GM23338 (cell line): ENCODE results near the gene CRNKL1. TPM values are rescaled to one million over a fixed set of nuclear protein-coding genes. Genes with fewer than 3 reads are reported as not detected.

Experiments used
- ATAC-seq: fragments of 200-7000 bp; cut with Tn5 transposase; 3 replicates; pipeline ENCODE4 v1.9.1; 2020
- DNase-seq: peaks from one replicate; pipeline ENCODE4 v3.0.0-alpha.2; 2015; ENCODE audit warnings: low spot score
- H2AFZ ChIP-seq: fragments of 200-600 bp; sonication (generic); 2 replicates; pipeline ENCODE4 v1.8.0; 2016; ENCODE audit warnings: antibody characterized with exemption, mild to moderate bottlenecking, moderate library complexity
- H3F3A ChIP-seq: fragments of 200-600 bp; sonication (generic); replicated peaks from 2 replicates; pipeline ENCODE4 v1.8.0; 2017; ENCODE audit warnings: antibody characterized with exemption, mixed run types, low read depth
- H3K27ac ChIP-seq: fragments of 200-600 bp; sonication (generic); 2 replicates; pipeline ENCODE4 v1.6.1; 2016; ENCODE audit warnings: low read depth
- H3K27me3 ChIP-seq: fragments of 200-600 bp; sonication (generic); 2 replicates; pipeline ENCODE4 v1.8.0; 2016; ENCODE audit warnings: mild to moderate bottlenecking, mixed run types, moderate library complexity; ENCODE audit not compliant: insufficient read depth
- H3K36me3 ChIP-seq: fragments of 200-600 bp; sonication (generic); 2 replicates; pipeline ENCODE4 v1.8.0; 2016; ENCODE audit warnings: mild to moderate bottlenecking; ENCODE audit not compliant: insufficient read depth
- H3K4me1 ChIP-seq: fragments of 200-600 bp; sonication (generic); 2 replicates; pipeline ENCODE4 v1.8.0; 2016; ENCODE audit warnings: mild to moderate bottlenecking, moderate library complexity; ENCODE audit not compliant: insufficient read depth
- H3K4me2 ChIP-seq: fragments of 200-600 bp; sonication (generic); 2 replicates; pipeline ENCODE4 v1.7.1; 2017; ENCODE audit warnings: mixed run types
- H3K4me3 ChIP-seq: fragments of 200-600 bp; sonication (generic); 2 replicates; pipeline ENCODE4 v1.6.1; 2016; ENCODE audit warnings: mixed run types
- H3K79me2 ChIP-seq: fragments of 200-600 bp; sonication (generic); replicated peaks from 2 replicates; pipeline ENCODE4 v1.8.0; 2017; ENCODE audit warnings: mild to moderate bottlenecking; ENCODE audit not compliant: insufficient read depth
- H3K9me2 ChIP-seq: fragments of 200-600 bp; sonication (generic); 2 replicates; pipeline ENCODE4 v1.8.0; 2017; ENCODE audit not compliant: insufficient read depth
- H4K20me1 ChIP-seq: fragments of 200-600 bp; sonication (generic); replicated peaks from 2 replicates; pipeline ENCODE4 v1.8.0; 2017; ENCODE audit warnings: mild to moderate bottlenecking; ENCODE audit not compliant: insufficient read depth
- H3K27ac Mint-ChIP-seq: 2 replicates; pipeline ENCODE4 v1.8.0; 2020; ENCODE audit warnings: inconsistent platforms, mild to moderate bottlenecking, moderate library complexity, mixed read lengths
- H3K27me3 Mint-ChIP-seq: 3 replicates; pipeline ENCODE4 v1.8.0; 2022; ENCODE audit warnings: low read depth, mild to moderate bottlenecking, moderate library complexity, mixed read lengths, inconsistent platforms; ENCODE audit not compliant: insufficient read depth, poor library complexity
- H3K36me3 Mint-ChIP-seq: 3 replicates; pipeline ENCODE4 v1.8.0; 2021; ENCODE audit warnings: low read depth, mild to moderate bottlenecking, inconsistent platforms, moderate library complexity, mixed read lengths
- H3K4me1 Mint-ChIP-seq: 3 replicates; pipeline ENCODE4 v1.8.0; 2020; ENCODE audit warnings: mild to moderate bottlenecking, inconsistent platforms, mixed read lengths
- H3K4me3 Mint-ChIP-seq: 3 replicates; pipeline ENCODE4 v1.8.0; 2021; ENCODE audit warnings: moderate library complexity, mild to moderate bottlenecking, inconsistent platforms, mixed read lengths
- H3K9me3 Mint-ChIP-seq: 3 replicates; pipeline ENCODE4 v1.8.0; 2020; ENCODE audit warnings: moderate library complexity, mild to moderate bottlenecking, inconsistent platforms, mixed read lengths
- CREB1 ChIP-seq: fragments of 250-450 bp; sonication (Bioruptor Pico); IDR thresholded peaks from 2 replicates; pipeline ENCODE4 v1.5.0; 2020; ENCODE audit warnings: low read depth, mild to moderate bottlenecking, moderate library complexity
- ETS1 ChIP-seq: IDR thresholded peaks from 2 replicates; pipeline ENCODE4 v1.6.1; 2016; ENCODE audit warnings: antibody characterized with exemption
- EZH2 ChIP-seq: fragments of 200-600 bp; sonication (generic); IDR thresholded peaks from one replicate; pipeline ENCODE4 v1.8.0; 2017; ENCODE audit warnings: antibody characterized with exemption, mild to moderate bottlenecking, low read depth; ENCODE audit not compliant: unreplicated experiment
- EZH2phosphoT487 ChIP-seq: fragments of 200-600 bp; sonication (generic); IDR thresholded peaks from one replicate; pipeline ENCODE4 v1.8.1; 2018; ENCODE audit warnings: antibody characterized with exemption; ENCODE audit not compliant: unreplicated experiment
- JUNB ChIP-seq: IDR thresholded peaks from one replicate; pipeline ENCODE4 v1.6.1; 2016; ENCODE audit warnings: antibody characterized with exemption; ENCODE audit not compliant: unreplicated experiment
- NANOG ChIP-seq: IDR thresholded peaks from 2 replicates; pipeline ENCODE4 v1.6.1; 2016; ENCODE audit warnings: antibody characterized with exemption, borderline replicate concordance
- POLR2AphosphoS5 ChIP-seq: IDR thresholded peaks from 2 replicates; pipeline ENCODE4 v1.6.1; 2016; ENCODE audit warnings: antibody characterized with exemption, low read depth
- STAT1 ChIP-seq: IDR thresholded peaks from one replicate; pipeline ENCODE4 v1.6.1; 2016; ENCODE audit warnings: antibody characterized with exemption; ENCODE audit not compliant: unreplicated experiment
- ZNF114 ChIP-seq: fragments of 250-450 bp; sonication (Bioruptor Pico); IDR thresholded peaks from 2 replicates; pipeline ENCODE4 v1.5.0; 2020; ENCODE audit warnings: mild to moderate bottlenecking, moderate library complexity
- ZNF331 ChIP-seq: fragments of 250-450 bp; sonication (Bioruptor Pico); IDR thresholded peaks from 2 replicates; pipeline ENCODE4 v1.5.0; 2020; ENCODE audit warnings: low read depth, mild to moderate bottlenecking, moderate library complexity
- ZNF462 ChIP-seq: fragments of 250-450 bp; sonication (Bioruptor Pico); IDR thresholded peaks from 2 replicates; pipeline ENCODE4 v1.5.0; 2020; ENCODE audit warnings: mild to moderate bottlenecking, moderate library complexity
- polyA plus RNA-seq: library from polyadenylated mRNA; unstranded; fragments of >200 nt; fragmentation: Nextera tagmentation; extraction: Ambion mirVana; gene quantifications from 2 replicates; pipeline ENCODE4 v1.2.1, GENCODE V29; 2016
- total RNA-seq: library from RNA; depleted of rRNA; stranded (reverse); fragments of >200 nt; shearing (Covaris generic); gene quantifications from 2 replicates; pipeline ENCODE4 v1.2.3, GENCODE V29; 2014
- TF ChIP-seq, protein P1 (sequence below), 2 experiments: fragments of 200-600 bp in 1 of 2; sonication (generic) in 1 of 2; conservative IDR thresholded peaks; 2 replicates each; pipeline versions ENCODE4 v1.5.1 to v1.6.1; 2016 to 2017; ENCODE audit warnings: antibody characterized with exemption in 2 of 2, low read depth in 2 of 2, mild to moderate bottlenecking in 2 of 2, moderate library complexity in 1 of 2
- TF ChIP-seq, protein P2 (sequence below): IDR thresholded peaks from one replicate; pipeline ENCODE4 v1.6.1; 2018; ENCODE audit warnings: antibody characterized with exemption; ENCODE audit not compliant: unreplicated experiment

Gene CRNKL1
- total and polyA plus RNA-seq, 2 experiments from 2014 or later: 24.2 to 27.2 TPM

DNA sequence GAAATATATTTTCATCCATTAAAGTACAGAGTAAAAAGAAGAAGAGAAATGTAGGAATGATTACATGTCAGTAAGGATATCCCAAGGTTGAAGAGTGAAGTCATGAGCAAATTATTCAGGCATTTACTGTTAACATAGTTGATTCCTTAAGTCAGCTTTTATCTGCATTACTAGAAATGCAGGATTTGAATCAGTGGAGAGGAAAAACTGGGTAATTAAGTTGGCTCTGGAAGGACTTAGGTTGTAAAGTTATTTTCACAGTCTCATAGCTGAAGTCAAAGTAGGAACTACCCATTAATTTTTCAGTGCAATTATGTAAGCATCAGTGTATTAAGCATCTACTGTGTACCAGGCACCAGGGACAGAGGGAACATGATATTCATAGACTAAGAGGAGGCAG is 27.3 kb downstream of the CRNKL1 start:
- no peak for ATAC-seq

More for the DNA sequence above, 27.3 kb downstream of the CRNKL1 start:
- Histone ChIP-seq H2AFZ (no peak overlapping the region), H3K27me3 (no peaks in the 10 kb centered on the region), H3K36me3 (peaks cover 5% of the 10 kb centered on the region; the same call in 1 of the 2 replicates), H3F3A (no peaks in the 10 kb centered on the region), H3K4me1 (no peaks in the 10 kb centered on the region), H4K20me1 (peaks cover 5% of the 10 kb centered on the region), H3K4me2 (no peak overlapping the region), H3K27ac (no peak overlapping the region), H3K9me2 (no peaks in the 10 kb centered on the region), H3K79me2 (peaks cover 78% of the 10 kb centered on the region), H3K4me3 (no peak overlapping the region)
- DNase-seq: no peak
- no peaks in the 10 kb centered on the region for H3K9me3 Mint-ChIP-seq
- H3K36me3 Mint-ChIP-seq: peaks cover 20% of the 10 kb centered on the region; the same call in 2 of the 3 replicates
- peaks cover 11% of the 10 kb centered on the region for H3K4me1 Mint-ChIP-seq
- H3K4me3 Mint-ChIP-seq: no peak overlapping the region
- H3K27me3 Mint-ChIP-seq: peaks cover 5% of the 10 kb centered on the region
- H3K27ac Mint-ChIP-seq: no peak overlapping the region
- TF ChIP-seq JUNB (no peak), EZH2phosphoT487 (no peak), POLR2AphosphoS5 (no peak), ZNF331 (CRISPR knock-in tag) (no peak), CREB1 (CRISPR knock-in tag) (no peak), NANOG (no peak), STAT1 (no peak), ZNF114 (CRISPR knock-in tag) (no peak), ETS1 (no peak), EZH2 (no peak), ZNF462 (CRISPR knock-in tag) (no peak)
- TF ChIP-seq, protein P1, sequence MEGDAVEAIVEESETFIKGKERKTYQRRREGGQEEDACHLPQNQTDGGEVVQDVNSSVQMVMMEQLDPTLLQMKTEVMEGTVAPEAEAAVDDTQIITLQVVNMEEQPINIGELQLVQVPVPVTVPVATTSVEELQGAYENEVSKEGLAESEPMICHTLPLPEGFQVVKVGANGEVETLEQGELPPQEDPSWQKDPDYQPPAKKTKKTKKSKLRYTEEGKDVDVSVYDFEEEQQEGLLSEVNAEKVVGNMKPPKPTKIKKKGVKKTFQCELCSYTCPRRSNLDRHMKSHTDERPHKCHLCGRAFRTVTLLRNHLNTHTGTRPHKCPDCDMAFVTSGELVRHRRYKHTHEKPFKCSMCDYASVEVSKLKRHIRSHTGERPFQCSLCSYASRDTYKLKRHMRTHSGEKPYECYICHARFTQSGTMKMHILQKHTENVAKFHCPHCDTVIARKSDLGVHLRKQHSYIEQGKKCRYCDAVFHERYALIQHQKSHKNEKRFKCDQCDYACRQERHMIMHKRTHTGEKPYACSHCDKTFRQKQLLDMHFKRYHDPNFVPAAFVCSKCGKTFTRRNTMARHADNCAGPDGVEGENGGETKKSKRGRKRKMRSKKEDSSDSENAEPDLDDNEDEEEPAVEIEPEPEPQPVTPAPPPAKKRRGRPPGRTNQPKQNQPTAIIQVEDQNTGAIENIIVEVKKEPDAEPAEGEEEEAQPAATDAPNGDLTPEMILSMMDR (conservative IDR thresholded peaks at IDR 0.05; ENCODE audit: low read depth in 2 of 2): no peak
- TF ChIP-seq, protein P2, sequence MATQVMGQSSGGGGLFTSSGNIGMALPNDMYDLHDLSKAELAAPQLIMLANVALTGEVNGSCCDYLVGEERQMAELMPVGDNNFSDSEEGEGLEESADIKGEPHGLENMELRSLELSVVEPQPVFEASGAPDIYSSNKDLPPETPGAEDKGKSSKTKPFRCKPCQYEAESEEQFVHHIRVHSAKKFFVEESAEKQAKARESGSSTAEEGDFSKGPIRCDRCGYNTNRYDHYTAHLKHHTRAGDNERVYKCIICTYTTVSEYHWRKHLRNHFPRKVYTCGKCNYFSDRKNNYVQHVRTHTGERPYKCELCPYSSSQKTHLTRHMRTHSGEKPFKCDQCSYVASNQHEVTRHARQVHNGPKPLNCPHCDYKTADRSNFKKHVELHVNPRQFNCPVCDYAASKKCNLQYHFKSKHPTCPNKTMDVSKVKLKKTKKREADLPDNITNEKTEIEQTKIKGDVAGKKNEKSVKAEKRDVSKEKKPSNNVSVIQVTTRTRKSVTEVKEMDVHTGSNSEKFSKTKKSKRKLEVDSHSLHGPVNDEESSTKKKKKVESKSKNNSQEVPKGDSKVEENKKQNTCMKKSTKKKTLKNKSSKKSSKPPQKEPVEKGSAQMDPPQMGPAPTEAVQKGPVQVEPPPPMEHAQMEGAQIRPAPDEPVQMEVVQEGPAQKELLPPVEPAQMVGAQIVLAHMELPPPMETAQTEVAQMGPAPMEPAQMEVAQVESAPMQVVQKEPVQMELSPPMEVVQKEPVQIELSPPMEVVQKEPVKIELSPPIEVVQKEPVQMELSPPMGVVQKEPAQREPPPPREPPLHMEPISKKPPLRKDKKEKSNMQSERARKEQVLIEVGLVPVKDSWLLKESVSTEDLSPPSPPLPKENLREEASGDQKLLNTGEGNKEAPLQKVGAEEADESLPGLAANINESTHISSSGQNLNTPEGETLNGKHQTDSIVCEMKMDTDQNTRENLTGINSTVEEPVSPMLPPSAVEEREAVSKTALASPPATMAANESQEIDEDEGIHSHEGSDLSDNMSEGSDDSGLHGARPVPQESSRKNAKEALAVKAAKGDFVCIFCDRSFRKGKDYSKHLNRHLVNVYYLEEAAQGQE: no peak
